ENCODE measurements around the gene CDC42BPG.
"Not testable (repeated sequence)": the region's sequence is repeated elsewhere in the genome, so short reads cannot be mapped to it uniquely, and the experiment has no call there.

The CDC42BPG gene

GRCh38 chr11:64833198-64833502 lies 11.3 kb downstream of the CDC42BPG start:
- DNase-seq = no peak

- DNase-seq = no peak
Measured at GRCh38 chr11:64832467-64833197, 11.8 kb downstream of the CDC42BPG start.

GRCh38 chr11:64831411-64831891 lies 13.0 kb downstream of the CDC42BPG start:
- no peak for DNase-seq

GRCh38 chr11:64829536-64830251 lies 14.8 kb downstream of the CDC42BPG start:
- no peak for DNase-seq

- DNase-seq = no peak
Measured at GRCh38 chr11:64827451-64827839, 17.0 kb downstream of the CDC42BPG start.

GRCh38 chr11:64826578-64827450 lies 17.6 kb downstream of the CDC42BPG start:
- no peak for DNase-seq

- DNase-seq = no peak
Measured at GRCh38 chr11:64826062-64826461, 18.4 kb downstream of the CDC42BPG start.

- DNase-seq = no peak
Measured at GRCh38 chr11:64823568-64824119, 20.8 kb downstream of the CDC42BPG start.

GRCh38 chr11:64817476-64817875 lies 27.0 kb downstream of the CDC42BPG start:
- no peak for DNase-seq

GRCh38 chr11:64815433-64815832 lies 29.0 kb downstream of the CDC42BPG start:
- not testable (repeated sequence) for DNase-seq

GRCh38 chr11:64814712-64815187 lies 29.7 kb downstream of the CDC42BPG start:
- no peak for DNase-seq

- DNase-seq = no peak
Measured at GRCh38 chr11:64813826-64814225, 30.6 kb downstream of the CDC42BPG start.

- DNase-seq = peak in 1 of 2 experiments; percentile 30
Measured at GRCh38 chr11:64810891-64811272, 33.6 kb downstream of the CDC42BPG start.

GRCh38 chr11:64810271-64810890 lies 34.1 kb downstream of the CDC42BPG start, which contains the start of gene MEN1:
Gene MEN1 (minus strand): TSS chr11:64810551. CDS start chr11:64810109, 442 bp downstream.
- DNase-seq = peak; percentile 85 to 89

- peak; percentile 26 to 31 for DNase-seq
Measured at GRCh38 chr11:64809781-64810241, 34.6 kb downstream of the CDC42BPG start.

GRCh38 chr11:64805481-64805880 lies 39.0 kb downstream of the CDC42BPG start:
- DNase-seq = no peak

GRCh38 chr11:64804346-64805210 lies 39.9 kb downstream of the CDC42BPG start:
- DNase-seq = no peak

GRCh38 chr11:64803846-64804345 lies 40.6 kb downstream of the CDC42BPG start:
- no peak for DNase-seq

- DNase-seq = peak; percentile 84 to 86
Measured at GRCh38 chr11:64803158-64803845, 41.2 kb downstream of the CDC42BPG start, which contains the start of gene MAP4K2. Gene MAP4K2 (minus strand): TSS chr11:64803214. CDS start chr11:64803149, 65 bp downstream.

All from activated CD4-positive, alpha-beta T cell treated with anti-CD3 and anti-CD28 coated beads, Interleukin-2, amount 50 U/mL, for 48 hours (primary cell).